ENCODE measurements around the gene GNL2. TPM values are rescaled to one million over a fixed set of nuclear protein-coding genes. Genes with fewer than 3 reads are reported as not detected.
"Not testable (repeated sequence)": the region's sequence is repeated elsewhere in the genome, so short reads cannot be mapped to it uniquely, and the experiment has no call there.

The GNL2 gene
- polyA plus RNA-seq, 1 donor, result 49.0 TPM

DNA sequence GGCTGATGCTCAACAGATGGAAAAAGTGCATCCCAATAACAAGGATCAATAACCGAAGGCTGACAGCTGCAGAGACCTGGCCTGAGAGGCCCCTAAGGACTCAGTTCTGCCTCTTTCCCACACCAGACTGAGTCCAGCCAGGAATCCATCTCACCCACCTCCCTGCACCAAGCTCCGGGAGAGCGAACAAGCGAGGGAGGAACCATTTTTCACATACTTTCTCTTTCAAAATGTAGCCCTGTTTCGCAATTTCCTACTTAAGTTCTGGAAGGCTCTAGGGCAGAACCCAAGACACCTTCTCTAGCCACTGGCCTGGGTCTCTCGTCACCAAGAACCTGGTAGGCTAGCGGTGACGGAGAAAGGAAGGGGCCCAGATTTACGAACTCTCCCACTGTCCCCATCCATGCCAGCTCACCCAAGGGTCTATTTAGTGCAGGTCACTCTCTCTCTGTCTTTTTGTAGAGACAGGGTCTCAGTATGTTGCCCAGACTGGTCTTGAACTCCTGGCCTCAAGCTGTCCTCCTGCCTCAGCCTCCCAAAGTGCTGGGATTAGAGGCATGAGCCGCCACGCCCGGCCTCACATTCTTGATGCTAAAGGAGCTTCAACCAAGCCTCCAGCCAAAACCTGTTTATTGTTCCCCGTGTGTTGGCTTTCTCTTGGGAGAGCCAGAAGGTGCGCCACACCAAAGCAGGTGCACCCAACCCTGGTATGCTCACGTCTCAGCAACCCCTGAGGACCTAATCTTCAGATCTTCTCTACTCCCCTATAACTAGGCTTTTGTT, 10.9 kb upstream of the GNL2 start:
- no peak for DNase-seq (ENCODE audit: low read depth)

DNA sequence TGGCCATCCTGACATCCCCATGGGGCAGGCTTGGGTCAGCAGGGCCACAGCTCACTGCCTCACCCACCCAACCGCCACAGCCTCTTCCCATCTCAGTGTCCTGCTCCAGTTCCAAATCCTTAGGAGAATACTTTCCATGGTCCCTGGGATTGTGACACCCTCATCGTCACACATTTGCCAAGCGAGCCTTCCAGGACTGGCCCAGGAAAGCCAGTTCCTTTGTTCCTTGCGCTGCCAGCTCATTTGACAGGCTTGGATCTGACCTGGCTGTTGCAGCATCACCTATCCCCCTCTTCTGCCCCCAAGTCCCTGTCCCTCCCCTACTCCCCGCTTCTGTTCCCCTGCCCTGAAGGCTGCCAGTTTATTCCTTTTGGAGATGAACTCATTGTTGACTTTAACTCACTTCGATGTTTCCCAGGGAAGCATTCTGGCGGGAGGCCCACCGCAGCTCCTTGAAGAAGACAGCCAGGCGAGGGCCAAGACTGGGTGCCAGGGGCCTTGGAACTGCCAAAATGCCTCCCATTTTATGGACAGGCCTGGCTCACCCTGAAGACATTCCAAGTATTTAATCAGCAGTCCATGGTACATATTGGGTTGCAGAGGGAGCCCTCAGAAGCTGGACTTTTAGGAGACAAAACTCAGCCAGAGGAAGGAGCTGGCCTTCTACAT, 10.2 kb upstream of the GNL2 start:
- no peak for DNase-seq (ENCODE audit: low read depth)

DNA sequence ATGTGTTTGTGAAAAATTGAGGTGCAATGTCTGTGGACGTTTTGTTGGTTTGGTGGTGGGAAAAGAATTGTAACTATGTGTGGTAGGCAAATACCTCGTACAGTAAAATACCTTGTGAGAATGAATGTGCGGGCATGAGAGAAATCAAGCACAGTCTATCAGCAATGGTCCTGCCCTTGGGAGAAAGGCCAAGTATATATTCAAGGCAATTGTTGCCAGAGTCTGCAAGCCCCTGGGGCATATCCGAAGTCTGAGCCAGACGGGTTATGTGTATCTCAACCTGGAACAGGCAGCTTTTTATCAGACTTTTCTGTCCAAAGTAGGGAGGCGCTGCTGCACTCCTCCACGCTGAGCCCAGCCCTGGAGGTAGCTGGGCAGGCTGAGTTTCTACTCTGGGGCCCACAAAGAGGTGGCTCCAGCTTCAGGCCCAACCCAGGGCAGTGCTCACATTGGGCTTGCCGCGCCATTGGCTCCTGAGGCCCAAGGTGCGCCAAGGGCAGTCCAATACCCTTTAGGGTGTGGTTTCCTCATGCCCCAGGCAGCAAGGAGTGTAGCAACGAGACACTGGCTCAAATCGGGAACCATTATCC, 9.4 kb upstream of the GNL2 start:
- no peak for DNase-seq (ENCODE audit: low read depth)

GRCh38 chr1:37602750-37603694, 7.3 kb upstream of the GNL2 start:
- no peak for DNase-seq (ENCODE audit: low read depth)

GRCh38 chr1:37601441-37601840, 5.7 kb upstream of the GNL2 start:
- DNase-seq (ENCODE audit: low read depth), result no peak

- no peak for DNase-seq (ENCODE audit: low read depth)
Measured at GRCh38 chr1:37599940-37600339, 4.2 kb upstream of the GNL2 start.

GRCh38 chr1:37596182-37596667, 488 bp upstream of the GNL2 start:
- DNase-seq (ENCODE audit: low read depth), result no peak

DNA sequence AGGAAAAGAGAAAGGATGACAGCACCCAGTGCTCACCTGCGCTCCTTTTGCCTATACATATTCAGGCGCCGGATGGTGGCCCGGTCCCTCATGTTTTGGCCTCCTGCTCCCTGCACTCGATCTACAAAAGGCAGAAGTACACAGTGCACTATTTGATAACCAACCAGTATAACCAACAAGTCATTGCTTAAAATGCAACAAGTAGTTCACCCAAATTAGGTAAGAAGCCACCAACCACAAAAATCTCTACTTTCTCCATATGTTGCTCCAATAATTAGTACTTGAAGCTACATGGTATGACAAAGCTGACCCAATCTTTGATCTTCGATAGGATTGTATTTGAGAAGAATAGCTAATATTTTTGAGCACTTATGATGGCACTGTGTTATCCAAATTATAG, 2.0 kb downstream of the GNL2 start:
- no peak for DNase-seq (ENCODE audit: low read depth)

- DNase-seq (ENCODE audit: low read depth), result no peak
Measured at GRCh38 chr1:37588939-37589338, 6.8 kb downstream of the GNL2 start.

DNA sequence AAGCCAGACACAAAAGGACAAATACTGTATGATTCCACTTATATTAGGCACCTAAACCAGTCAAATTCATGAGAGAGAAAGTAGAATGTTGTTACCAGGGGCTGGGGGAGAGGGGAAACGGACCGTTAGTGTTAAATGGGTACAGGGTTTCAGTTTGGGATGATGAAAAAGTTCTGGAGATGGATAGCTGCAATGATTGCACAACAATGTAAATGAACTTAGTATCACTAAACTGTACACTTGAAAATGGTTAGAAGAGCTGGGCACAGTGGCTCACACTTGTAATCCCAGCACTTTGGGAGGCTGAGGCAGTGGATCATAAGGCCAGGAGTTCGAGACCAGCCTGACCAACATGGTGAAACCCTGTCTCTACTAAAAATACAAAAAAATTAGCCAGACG, 11.2 kb downstream of the GNL2 start:
- not testable (repeated sequence) for DNase-seq (ENCODE audit: low read depth)

DNA sequence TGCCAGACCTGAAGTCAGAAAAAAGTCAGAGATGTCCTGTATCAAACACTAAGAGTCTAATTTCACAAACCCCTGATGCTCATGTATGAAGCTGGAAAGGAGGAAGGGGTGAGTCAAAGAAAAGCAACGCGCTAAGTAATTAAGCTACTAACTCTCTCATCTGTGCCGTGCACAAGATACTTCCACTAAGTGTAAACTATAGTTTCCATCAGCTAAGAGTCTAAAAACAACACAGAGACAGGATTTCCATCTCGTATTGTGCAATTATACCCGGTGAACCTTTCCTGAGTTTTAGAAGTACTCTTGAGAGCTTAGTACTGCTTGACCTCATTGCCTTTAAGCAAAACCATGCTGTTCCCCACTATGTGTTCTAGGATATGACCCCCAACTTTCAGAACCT, 20.0 kb downstream of the GNL2 start:
- no peak for DNase-seq (ENCODE audit: low read depth)

- DNase-seq (ENCODE audit: low read depth), result no peak
Measured at GRCh38 chr1:37574834-37575480, 20.8 kb downstream of the GNL2 start.

GRCh38 chr1:37570528-37571334, 25.0 kb downstream of the GNL2 start:
- no peak for DNase-seq (ENCODE audit: low read depth)

DNA sequence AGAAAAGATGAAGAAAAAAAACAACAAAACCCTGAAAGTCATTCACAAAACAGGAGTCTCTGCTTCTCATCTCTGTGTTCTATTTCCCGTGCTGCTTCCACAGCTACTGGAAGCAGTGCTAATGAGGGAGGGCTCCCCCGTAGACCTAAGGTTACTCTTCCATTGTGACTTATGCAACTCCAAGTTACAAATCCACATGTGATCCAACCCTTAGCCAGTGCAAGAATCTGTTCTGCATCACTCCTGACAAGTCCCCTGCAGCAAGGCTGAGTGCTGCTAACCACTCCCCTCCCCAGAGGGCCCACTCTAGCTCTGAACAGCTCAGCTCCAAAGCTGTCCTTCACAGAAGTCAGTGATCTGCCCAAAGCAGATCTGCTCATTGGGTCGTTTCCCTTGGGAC, 28.7 kb downstream of the GNL2 start:
- DNase-seq (ENCODE audit: low read depth), result no peak

- DNase-seq (ENCODE audit: low read depth), result no peak
Measured at GRCh38 chr1:37564892-37565291, 30.8 kb downstream of the GNL2 start.

GRCh38 chr1:37562984-37563383, 32.8 kb downstream of the GNL2 start:
- no peak for DNase-seq (ENCODE audit: low read depth)

- DNase-seq (ENCODE audit: low read depth), result no peak
Measured at GRCh38 chr1:37561133-37562132, 34.3 kb downstream of the GNL2 start.

DNA sequence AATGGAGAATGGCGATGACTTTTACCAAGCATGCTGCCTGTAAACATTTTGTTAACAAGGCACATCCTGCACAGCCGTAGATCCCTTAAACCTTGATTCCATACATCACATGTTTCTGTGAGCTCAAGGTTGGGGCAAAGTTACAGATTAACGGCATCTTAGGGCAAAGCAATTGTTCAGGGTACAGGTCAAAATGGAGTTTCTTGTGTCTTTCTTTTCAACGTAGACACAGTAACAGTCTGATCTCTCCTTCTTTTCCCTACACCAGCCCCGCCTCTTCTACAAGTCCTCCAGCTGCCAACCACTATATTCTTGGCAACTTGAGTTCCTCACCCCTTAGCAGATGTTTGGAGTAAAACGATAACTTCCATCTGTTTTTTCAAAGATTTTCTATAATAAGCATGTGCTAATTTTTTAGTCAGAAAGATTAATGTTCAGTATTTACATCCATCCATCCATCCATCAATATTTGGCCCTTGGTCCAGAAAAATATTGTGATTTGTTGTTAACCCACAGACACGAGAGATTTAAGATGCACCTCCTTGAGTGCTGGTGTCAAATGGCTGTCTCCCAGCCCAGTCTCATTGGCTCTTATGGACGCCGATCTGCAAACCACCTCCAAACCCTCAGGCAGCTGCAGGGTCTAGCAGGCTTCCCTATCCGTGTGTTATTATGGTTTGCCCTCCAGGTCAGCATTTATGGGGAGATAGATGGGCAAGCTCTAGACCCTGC, 35.2 kb downstream of the GNL2 start:
- DNase-seq (ENCODE audit: low read depth), result no peak
